GM19324 (cell line): ENCODE data around the gene TXNRD2.
"Not testable (repeated sequence)": the region's sequence is repeated elsewhere in the genome, so short reads cannot be mapped to it uniquely, and the experiment has no call there.

Source experiments
- ATAC-seq: cut with Tn5 transposase; IDR thresholded peaks from one replicate; pipeline ENCODE4 v1.9.1; 2021; ENCODE audit warnings: mild to moderate bottlenecking, moderate library complexity; ENCODE audit not compliant: unreplicated experiment, low FRiP score

TXNRD2 gene

GRCh38 chr22:19929586-19930550, 11.8 kb downstream of the TXNRD2 start:
- ATAC-seq, result no peak

DNA sequence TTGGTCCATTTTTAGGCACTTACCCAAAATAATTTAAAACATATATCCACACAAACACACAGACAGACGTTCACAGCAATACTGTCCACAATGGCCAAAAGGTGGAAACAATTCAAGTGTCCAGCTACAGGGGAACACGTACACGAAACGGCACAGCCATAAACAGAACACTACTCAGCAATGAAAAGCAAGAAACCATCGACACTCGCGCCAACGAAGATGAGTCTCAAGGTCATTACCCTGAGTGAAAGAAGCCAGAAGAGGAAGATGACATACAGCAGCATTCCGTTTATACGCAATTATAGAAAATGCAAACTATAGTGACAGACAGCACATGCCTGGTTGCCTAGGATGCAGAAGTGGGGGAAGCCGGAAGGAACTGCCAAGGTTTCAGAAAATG, 13.4 kb downstream of the TXNRD2 start:
- no peak for ATAC-seq

DNA sequence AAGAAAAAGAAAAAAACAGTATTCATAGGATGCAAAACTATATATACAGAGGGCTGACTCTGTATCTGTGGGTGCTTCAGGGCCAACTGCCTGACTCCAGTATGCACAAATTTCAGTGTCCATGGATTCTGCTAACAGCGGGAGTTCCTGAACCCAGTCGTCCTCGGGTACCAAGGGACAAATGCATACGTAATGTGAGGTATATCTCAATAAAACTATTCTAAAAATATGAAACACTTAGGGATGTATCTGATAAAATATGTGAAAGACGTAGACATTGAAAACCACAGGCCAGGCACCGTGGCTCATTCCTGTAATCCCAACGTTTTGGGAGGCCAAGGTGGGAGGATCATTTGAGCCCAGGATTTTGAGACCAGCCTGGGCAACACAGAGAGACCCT, 13.9 kb downstream of the TXNRD2 start:
- no peak for ATAC-seq

- not testable (repeated sequence) for ATAC-seq
These were observed 15.6 kb downstream of the TXNRD2 start for GRCh38 chr22:19926028-19926427.

- ATAC-seq, result no peak
These were observed 17.6 kb downstream of the TXNRD2 start for GRCh38 chr22:19923914-19924513.

DNA sequence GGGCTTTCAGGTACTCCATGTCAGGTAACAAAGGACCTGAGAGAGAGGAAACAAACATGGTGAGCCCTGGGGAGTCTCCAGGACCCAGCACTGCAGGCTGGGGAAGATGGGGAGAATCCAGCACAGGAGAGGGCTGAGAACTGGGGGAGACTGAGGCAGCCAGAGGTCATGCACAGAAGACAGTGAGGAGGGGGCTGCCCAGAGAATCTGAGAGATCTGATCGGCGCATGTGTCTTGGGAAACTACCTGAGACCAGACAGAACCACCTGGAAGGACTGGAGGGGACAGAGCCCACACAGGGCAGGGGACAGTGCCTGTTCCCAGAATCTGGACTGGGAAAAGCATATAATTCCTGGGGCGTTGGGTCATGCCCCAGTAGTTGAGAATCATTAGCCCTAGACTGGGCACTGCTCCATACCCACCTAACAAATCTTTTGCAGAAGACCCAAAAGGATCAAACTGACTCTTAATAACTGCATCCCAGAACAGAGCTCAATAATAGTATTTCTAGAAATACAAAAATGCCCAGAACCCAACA, 20.0 kb downstream of the TXNRD2 start:
- no peak for ATAC-seq

- no peak for ATAC-seq
These were observed 21.8 kb downstream of the TXNRD2 start for GRCh38 chr22:19919701-19920363.

DNA sequence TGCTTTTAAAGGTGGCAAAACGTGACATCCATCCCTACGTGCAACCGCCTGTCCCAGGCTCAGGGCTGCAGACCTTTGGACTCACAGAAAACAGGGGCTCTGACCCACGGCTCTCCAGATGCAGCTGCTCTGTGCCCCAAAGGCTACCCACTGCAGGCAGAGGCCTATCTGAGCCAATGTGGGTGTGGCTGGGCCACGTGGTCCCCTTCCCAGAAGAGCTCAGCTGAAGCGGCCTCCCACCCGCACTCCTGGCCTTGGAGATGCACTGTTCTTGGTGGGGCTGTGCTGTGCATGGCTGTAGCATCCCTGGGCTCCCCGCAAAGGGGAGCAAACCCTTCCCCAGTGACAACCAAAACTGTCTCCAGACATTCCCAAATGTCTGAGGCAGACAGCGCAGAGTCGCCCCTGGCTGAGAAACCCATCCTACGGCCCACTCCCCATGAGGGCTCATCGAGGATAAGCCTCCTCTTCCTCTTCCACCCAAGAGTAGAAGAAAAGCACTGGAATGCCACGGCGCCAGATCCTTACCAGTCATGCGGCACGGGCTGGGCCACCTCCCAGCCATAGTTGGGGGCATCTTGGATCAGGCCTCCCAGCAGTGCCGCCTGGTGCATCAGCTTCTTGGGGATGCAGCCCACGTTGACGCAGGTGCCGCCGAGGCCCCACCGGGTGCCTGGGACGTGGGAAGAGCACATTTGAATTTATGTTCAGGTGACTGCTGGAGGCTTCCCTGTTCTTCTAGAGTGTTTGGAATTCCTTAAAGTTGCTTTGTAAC, 23.1 kb downstream of the TXNRD2 start:
- no peak for ATAC-seq

DNA sequence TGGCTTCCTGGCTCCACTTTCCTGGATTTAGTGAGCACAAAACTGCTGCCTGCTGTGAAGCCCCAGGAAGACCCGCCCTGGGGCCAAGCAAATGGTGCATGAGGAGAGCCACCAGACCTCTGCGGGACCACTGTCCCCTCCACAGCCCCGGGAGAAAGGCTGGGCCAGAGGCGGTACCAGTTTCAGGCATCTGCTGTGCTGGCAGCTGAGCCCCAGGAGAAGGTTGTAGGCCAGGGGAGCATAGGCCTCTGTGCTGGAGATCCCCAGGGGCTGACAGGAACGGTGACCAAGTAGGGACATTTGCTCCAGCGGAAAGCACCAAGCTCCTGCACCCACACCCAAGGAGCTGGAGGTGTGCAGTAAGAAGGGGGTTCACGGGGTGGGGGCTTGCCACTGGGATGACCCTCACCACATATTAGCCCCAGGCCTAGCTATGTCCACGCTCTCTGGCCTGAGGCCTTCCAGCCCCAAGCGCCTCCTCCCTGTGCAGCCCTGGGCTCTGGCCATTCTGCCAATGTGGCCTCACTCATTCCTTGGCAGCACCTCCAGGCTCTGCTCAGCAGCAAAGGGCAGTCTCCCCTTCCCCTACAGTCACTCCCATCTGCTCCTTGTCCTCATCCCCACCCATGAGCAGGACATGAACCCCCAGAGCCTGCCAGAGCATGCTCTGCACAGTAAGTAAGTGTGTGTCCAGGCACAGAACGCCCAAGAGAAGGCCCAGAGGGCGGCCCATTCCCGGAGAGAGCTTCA, 24.1 kb downstream of the TXNRD2 start:
- ATAC-seq, result no peak

DNA sequence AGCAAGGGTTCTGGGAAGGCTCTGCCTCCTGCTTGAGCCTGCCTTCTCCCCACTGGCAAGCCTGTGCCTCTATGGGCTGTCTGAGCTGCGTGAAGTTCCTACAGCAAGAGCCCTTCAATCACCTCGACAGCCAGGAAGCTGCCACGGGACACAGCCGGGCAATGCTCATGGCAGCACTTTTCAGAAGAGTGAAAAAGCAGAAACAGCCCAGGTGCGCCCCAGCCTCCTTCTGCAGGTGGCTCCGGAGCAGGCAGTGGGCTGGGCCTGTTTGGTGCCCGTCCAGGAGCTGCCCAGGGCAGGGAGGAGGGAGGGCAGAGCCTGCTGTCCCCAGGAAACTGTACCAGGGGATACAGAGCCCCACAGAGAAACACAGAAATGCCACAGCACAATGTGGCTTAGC, 24.7 kb downstream of the TXNRD2 start:
- no peak for ATAC-seq

GRCh38 chr22:19916006-19916405, 25.6 kb downstream of the TXNRD2 start:
- no peak for ATAC-seq

- no peak for ATAC-seq
These were observed 26.2 kb downstream of the TXNRD2 start for GRCh38 chr22:19915287-19915954.

- no peak for ATAC-seq
These were observed 27.2 kb downstream of the TXNRD2 start for GRCh38 chr22:19914201-19914943.

DNA sequence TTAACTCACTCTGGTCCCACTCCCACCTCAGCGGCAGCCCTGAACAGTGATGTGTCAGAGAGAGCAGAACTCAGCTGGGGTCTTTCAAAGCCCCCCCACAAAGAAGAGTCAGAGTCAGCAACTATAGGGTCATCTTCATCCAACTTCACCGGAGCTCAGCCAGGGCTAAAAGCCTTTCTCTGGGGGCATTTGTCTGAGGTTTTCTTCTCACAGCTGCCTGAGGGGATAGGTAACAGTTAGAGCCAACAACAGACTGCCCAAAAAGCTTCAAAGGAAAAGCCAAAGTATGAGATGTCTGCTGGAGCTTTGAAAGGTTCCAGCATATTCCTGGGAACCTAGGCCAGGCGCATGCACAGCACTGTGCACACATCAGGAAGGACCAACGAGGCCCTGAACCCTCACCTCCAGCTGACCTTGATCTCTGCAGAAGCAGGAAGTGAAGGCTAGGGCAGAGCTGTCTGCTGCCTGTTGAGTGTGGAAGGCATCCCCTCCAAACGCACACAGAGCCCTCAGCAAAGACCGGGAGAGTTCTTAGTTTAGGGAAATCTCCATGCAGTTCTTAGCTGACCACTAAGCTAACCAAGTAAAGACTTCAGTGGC, 28.2 kb downstream of the TXNRD2 start:
- no peak for ATAC-seq

DNA sequence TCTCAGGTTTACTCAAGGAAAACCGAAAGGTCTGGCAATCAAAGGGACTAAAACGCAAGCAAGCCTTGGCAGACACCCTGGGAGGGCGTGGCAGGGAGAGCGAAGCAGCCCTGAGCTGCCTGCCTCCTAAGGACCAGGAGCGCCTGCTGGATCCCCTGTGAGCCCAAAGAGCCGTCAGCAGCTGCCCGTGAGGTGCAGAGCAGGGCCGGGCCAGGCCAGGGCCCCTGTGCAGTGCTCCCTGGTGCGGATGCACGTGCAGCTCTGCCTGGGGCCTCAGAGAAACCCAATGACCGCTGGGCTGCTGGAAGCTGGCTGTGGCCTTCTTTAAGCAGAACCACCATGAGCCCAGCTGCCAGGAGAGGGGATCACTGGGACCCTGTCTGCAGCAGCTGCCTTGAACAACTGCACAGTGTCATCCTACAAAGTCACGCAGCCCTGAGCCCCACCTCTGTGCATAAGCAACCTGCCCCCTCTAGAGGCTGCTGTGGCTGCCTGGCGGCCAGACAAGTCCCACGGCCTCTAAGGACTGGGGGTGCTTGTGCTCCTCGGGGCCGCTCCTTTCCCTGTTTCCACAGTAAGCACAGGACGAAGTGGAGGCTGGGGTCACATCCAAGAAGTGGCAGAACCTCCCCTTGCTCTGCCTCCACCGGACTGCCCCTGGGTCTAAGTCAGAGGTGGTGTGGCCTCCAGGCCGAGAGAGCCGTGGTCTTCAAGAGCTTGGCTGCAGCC, 29.2 kb downstream of the TXNRD2 start:
- no peak for ATAC-seq

- ATAC-seq, result no peak
These were observed 29.9 kb downstream of the TXNRD2 start for GRCh38 chr22:19911540-19912270.
